K562 (cell line): ENCODE data around the gene GPRIN2.

ENCODE experiments used
- AFF4 ChIP-seq: sonication (generic); formaldehyde crosslinking; IDR thresholded peaks from 2 replicates; pipeline ENCODE4 v1.8.0; 2023; ENCODE audit warnings: mild to moderate bottlenecking, missing genetic modification reagents
- ATF3 ChIP-seq, 2 experiments: fragments of 450-650 bp in 1 of 2; sonication (generic) in 1 of 2; formaldehyde crosslinking in 1 of 2; IDR thresholded peaks in 1 of 2; conservative IDR thresholded peaks in 1 of 2; 2 replicates each; pipeline versions ENCODE4 v1.6.1 to v1.8.1; 2016 to 2023; ENCODE audit warnings: mild to moderate bottlenecking in 2 of 2, moderate library complexity in 2 of 2, inconsistent platforms in 1 of 2, missing genetic modification reagents in 1 of 2
- DIDO1 ChIP-seq: fragments of 450-650 bp; IDR thresholded peaks from 2 replicates; pipeline ENCODE4 v1.6.1; 2016; ENCODE audit warnings: low read depth, missing biosample characterization, missing genetic modification characterization
- EZH2 ChIP-seq: IDR thresholded peaks from 2 replicates; pipeline ENCODE4 v1.6.1; 2012; ENCODE audit warnings: low read depth, mild to moderate bottlenecking, inconsistent platforms, low read length, borderline replicate concordance
- GABPA ChIP-seq: fragments of 200-800 bp; sonication (Bioruptor generic); conservative IDR thresholded peaks from 2 replicates; pipeline ENCODE4 v1.6.1; 2016; ENCODE audit warnings: low read depth, missing genetic modification characterization, missing compliant biosample characterization
- NBN ChIP-seq: fragments of 450-650 bp; IDR thresholded peaks from 2 replicates; pipeline ENCODE4 v1.6.1; 2016; ENCODE audit warnings: low read depth, mild to moderate bottlenecking
- NFE2L1 ChIP-seq: fragments of 450-650 bp; IDR thresholded peaks from 2 replicates; pipeline ENCODE4 v1.6.1; 2016; ENCODE audit warnings: missing genetic modification characterization, low read depth, mild to moderate bottlenecking, missing compliant biosample characterization, moderate library complexity, borderline replicate concordance
- NFIC ChIP-seq: fragments of 450-650 bp; IDR thresholded peaks from 2 replicates; pipeline ENCODE4 v1.6.1; 2017; ENCODE audit warnings: mild to moderate bottlenecking, inconsistent platforms
- POLR3G ChIP-seq: IDR thresholded peaks from 2 replicates; pipeline ENCODE4 v1.6.1; 2011; ENCODE audit not compliant: insufficient read length, insufficient replicate concordance; ENCODE audit errors: extremely low read depth
- ZNF239 ChIP-seq: fragments of 250-450 bp; sonication (Bioruptor Pico); IDR thresholded peaks from 2 replicates; pipeline ENCODE4 v1.4.0; 2020; ENCODE audit warnings: mild to moderate bottlenecking
- ZNF274 ChIP-seq: IDR thresholded peaks from 2 replicates; pipeline ENCODE4 v1.6.1; 2011; ENCODE audit warnings: low read depth, mild to moderate bottlenecking, low read length, moderate library complexity, borderline replicate concordance
- ZNF707 ChIP-seq: fragments of 250-450 bp; sonication (Bioruptor Pico); conservative IDR thresholded peaks from 2 replicates; pipeline ENCODE4 v1.8.0; 2022; ENCODE audit warnings: inconsistent platforms, mild to moderate bottlenecking, moderate library complexity
- TF ChIP-seq, protein P1 (sequence below): sonication (generic); formaldehyde crosslinking; IDR thresholded peaks from 2 replicates; pipeline ENCODE4 v1.9.0; 2022; ENCODE audit warnings: mild to moderate bottlenecking, missing genetic modification reagents
- TF ChIP-seq, protein P2 (sequence below): fragments of 450-650 bp; IDR thresholded peaks from 2 replicates; pipeline ENCODE4 v1.7.1; 2018; ENCODE audit warnings: mild to moderate bottlenecking, low read depth; ENCODE audit not compliant: partially characterized antibody

- no peak for TF ChIP-seq EZH2
- no peak for TF ChIP-seq NFIC
- TF ChIP-seq NBN = no peak
- no peak for TF ChIP-seq ZNF707 (CRISPR knock-in tag)
- TF ChIP-seq NFE2L1 (tag) = no peak
- no peak for TF ChIP-seq AFF4
- no peak for TF ChIP-seq ATF3 (IDR thresholded peaks at IDR 0.05)
- no peak for TF ChIP-seq ATF3 (CRISPR knock-in tag; conservative IDR thresholded peaks at IDR 0.05)
- no peak for TF ChIP-seq ZNF274
- TF ChIP-seq GABPA = no peak
- no peak for TF ChIP-seq POLR3G
- TF ChIP-seq, protein P1, sequence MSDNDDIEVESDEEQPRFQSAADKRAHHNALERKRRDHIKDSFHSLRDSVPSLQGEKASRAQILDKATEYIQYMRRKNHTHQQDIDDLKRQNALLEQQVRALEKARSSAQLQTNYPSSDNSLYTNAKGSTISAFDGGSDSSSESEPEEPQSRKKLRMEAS (CRISPR knock-in tag) = no peak
- TF ChIP-seq, protein P2, sequence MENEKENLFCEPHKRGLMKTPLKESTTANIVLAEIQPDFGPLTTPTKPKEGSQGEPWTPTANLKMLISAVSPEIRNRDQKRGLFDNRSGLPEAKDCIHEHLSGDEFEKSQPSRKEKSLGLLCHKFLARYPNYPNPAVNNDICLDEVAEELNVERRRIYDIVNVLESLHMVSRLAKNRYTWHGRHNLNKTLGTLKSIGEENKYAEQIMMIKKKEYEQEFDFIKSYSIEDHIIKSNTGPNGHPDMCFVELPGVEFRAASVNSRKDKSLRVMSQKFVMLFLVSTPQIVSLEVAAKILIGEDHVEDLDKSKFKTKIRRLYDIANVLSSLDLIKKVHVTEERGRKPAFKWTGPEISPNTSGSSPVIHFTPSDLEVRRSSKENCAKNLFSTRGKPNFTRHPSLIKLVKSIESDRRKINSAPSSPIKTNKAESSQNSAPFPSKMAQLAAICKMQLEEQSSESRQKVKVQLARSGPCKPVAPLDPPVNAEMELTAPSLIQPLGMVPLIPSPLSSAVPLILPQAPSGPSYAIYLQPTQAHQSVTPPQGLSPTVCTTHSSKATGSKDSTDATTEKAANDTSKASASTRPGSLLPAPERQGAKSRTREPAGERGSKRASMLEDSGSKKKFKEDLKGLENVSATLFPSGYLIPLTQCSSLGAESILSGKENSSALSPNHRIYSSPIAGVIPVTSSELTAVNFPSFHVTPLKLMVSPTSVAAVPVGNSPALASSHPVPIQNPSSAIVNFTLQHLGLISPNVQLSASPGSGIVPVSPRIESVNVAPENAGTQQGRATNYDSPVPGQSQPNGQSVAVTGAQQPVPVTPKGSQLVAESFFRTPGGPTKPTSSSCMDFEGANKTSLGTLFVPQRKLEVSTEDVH = no peak
- TF ChIP-seq ZNF239 (CRISPR knock-in tag) = no peak
- TF ChIP-seq DIDO1 (tag) = no peak
These were observed 19.1 kb downstream of the GPRIN2 start for GRCh38 chr10:46537309-46537708.
